ENCODE data around the gene SPRED3. TPM values are rescaled to one million over a fixed set of nuclear protein-coding genes. Genes with fewer than 3 reads are reported as not detected.

Gene SPRED3
- total and polyA plus RNA-seq, 2 experiments from 2014 or later, result 2.3 to 4.0 TPM

DNA sequence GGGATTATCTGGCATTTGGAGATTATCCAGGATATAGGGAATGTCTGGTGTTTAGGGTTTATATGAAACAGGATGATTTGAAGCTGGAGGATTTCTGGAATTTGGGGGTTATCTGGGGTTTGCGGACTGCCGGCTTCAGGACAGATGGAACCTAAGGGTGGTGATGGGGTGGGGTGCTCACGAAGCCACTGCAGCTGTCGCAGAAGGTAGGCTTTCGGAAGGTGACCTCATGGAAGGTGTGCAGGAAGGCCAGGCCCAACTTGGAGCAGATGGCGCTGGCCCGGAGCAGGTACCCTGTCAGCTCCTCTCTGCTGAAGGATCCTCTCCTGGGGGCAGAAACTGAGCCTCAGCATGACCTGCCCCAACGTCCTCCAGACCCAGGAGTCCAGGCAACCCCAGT lies 24.0 kb downstream of the SPRED3 start:
- TF ChIP-seq, protein P1, sequence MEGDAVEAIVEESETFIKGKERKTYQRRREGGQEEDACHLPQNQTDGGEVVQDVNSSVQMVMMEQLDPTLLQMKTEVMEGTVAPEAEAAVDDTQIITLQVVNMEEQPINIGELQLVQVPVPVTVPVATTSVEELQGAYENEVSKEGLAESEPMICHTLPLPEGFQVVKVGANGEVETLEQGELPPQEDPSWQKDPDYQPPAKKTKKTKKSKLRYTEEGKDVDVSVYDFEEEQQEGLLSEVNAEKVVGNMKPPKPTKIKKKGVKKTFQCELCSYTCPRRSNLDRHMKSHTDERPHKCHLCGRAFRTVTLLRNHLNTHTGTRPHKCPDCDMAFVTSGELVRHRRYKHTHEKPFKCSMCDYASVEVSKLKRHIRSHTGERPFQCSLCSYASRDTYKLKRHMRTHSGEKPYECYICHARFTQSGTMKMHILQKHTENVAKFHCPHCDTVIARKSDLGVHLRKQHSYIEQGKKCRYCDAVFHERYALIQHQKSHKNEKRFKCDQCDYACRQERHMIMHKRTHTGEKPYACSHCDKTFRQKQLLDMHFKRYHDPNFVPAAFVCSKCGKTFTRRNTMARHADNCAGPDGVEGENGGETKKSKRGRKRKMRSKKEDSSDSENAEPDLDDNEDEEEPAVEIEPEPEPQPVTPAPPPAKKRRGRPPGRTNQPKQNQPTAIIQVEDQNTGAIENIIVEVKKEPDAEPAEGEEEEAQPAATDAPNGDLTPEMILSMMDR (IDR thresholded peaks at IDR 0.05; ENCODE audit: poor library complexity), result no peak
- TF ChIP-seq EZH2 (IDR thresholded peaks at IDR 0.05; ENCODE audit: borderline replicate concordance) (no peak), EZH2phosphoT487 (IDR thresholded peaks at IDR 0.05; ENCODE audit: low read depth, severe bottlenecking, unreplicated experiment) (no peak)
- no peaks in the 10 kb centered on the region for H3K9me2 ChIP-seq (replicated peaks; ENCODE audit: insufficient read depth)
- 91% methylated on average over 8 of the region's 8 CpGs for WGBS (ENCODE audit: low lambda C conversion rate, missing lambda C conversion rate)
- no peak for DNase-seq (ENCODE audit: low spot score)
- no peak overlapping the region for H3K4me3 ChIP-seq
- H3K79me2 ChIP-seq, result no peaks in the 10 kb centered on the region
- H3K27me3 ChIP-seq, result no peaks in the 10 kb centered on the region
- H4K20me1 ChIP-seq (ENCODE audit: insufficient read depth, poor library complexity, severe bottlenecking), result no peaks in the 10 kb centered on the region
- no peaks in the 10 kb centered on the region for H3K36me3 ChIP-seq (replicated peaks; ENCODE audit: insufficient read depth, low read depth)
- no peak overlapping the region for H3K27ac ChIP-seq
- no peaks in the 10 kb centered on the region for H3K9me3 ChIP-seq (ENCODE audit: low read depth)
- no peak overlapping the region for H2AFZ ChIP-seq
- H3K4me2 ChIP-seq, result no peak overlapping the region
- H3K4me1 ChIP-seq (ENCODE audit: insufficient read depth), result no peaks in the 10 kb centered on the region

DNA sequence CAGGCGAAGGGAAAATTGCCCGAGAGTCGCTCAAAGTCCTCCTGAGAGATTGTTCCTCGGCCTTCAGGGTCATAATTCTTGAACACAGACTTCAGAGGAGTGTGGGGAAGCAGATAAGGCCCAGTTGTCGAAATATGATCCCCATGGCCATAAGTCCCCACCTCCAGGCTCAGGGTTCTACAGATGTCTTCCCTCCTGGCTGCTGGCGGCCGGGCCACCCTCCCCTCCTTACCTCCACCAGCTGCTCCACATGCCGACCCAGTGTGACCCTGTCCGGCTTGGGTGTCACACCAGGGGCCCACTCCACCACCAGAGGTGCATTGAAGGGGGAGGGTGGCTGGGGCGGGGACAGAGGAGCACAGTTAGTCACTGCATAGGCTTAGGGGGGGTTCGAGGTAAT lies 24.5 kb downstream of the SPRED3 start:
- H3K4me1 ChIP-seq (ENCODE audit: insufficient read depth), result peaks cover 2% of the 10 kb centered on the region
- H3K9me3 ChIP-seq (ENCODE audit: low read depth), result no peaks in the 10 kb centered on the region
- H3K4me3 ChIP-seq, result no peak overlapping the region
- no peak overlapping the region for H2AFZ ChIP-seq
- no peaks in the 10 kb centered on the region for H3K27me3 ChIP-seq
- TF ChIP-seq, protein P1 (IDR thresholded peaks at IDR 0.05; ENCODE audit: poor library complexity), result no peak
- TF ChIP-seq EZH2 (IDR thresholded peaks at IDR 0.05; ENCODE audit: borderline replicate concordance), result no peak
- no peak for TF ChIP-seq EZH2phosphoT487 (IDR thresholded peaks at IDR 0.05; ENCODE audit: low read depth, severe bottlenecking, unreplicated experiment)
- no peaks in the 10 kb centered on the region for H3K9me2 ChIP-seq (replicated peaks; ENCODE audit: insufficient read depth)
- WGBS (ENCODE audit: low lambda C conversion rate, missing lambda C conversion rate), result 69% methylated on average over 10 of the region's 11 CpGs
- no peaks in the 10 kb centered on the region for H4K20me1 ChIP-seq (ENCODE audit: insufficient read depth, poor library complexity, severe bottlenecking)
- H3K36me3 ChIP-seq (replicated peaks; ENCODE audit: insufficient read depth, low read depth), result no peaks in the 10 kb centered on the region
- no peak for DNase-seq (ENCODE audit: low spot score)
- H3K79me2 ChIP-seq, result no peaks in the 10 kb centered on the region
- H3K4me2 ChIP-seq, result no peak overlapping the region
- no peak overlapping the region for H3K27ac ChIP-seq

DNA sequence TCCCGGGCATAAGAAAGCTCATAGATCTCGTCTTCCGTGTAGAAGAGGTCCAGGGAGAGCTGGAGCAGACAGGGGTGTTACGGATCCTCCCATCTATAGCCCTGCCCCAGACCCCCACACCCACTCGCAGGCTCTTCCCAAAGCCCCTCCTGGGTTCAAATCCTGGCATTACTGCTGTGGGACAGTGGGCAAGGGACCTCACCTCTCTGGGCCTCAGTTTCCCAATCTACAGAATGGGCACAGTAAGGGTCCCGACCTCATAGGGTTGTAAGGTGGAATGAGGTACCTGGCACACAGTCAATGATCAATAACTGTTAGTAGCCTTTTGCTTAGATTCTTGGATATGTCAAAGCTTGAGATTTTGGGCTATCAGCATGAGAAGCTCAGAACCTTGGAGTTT lies 24.9 kb downstream of the SPRED3 start:
- no peaks in the 10 kb centered on the region for H3K9me3 ChIP-seq (ENCODE audit: low read depth)
- H3K79me2 ChIP-seq, result no peaks in the 10 kb centered on the region
- H4K20me1 ChIP-seq (ENCODE audit: insufficient read depth, poor library complexity, severe bottlenecking), result no peaks in the 10 kb centered on the region
- H2AFZ ChIP-seq, result no peak overlapping the region
- no peaks in the 10 kb centered on the region for H3K27me3 ChIP-seq
- H3K4me2 ChIP-seq, result no peak overlapping the region
- H3K36me3 ChIP-seq (replicated peaks; ENCODE audit: insufficient read depth, low read depth), result no peaks in the 10 kb centered on the region
- no peak for DNase-seq (ENCODE audit: low spot score)
- no peak overlapping the region for H3K27ac ChIP-seq
- H3K4me3 ChIP-seq, result no peak overlapping the region
- over 99% methylated on average over 6 of the region's 6 CpGs for WGBS (ENCODE audit: low lambda C conversion rate, missing lambda C conversion rate)
- H3K9me2 ChIP-seq (replicated peaks; ENCODE audit: insufficient read depth), result no peaks in the 10 kb centered on the region
- no peak for TF ChIP-seq EZH2 (IDR thresholded peaks at IDR 0.05; ENCODE audit: borderline replicate concordance)
- TF ChIP-seq EZH2phosphoT487 (IDR thresholded peaks at IDR 0.05; ENCODE audit: low read depth, severe bottlenecking, unreplicated experiment), result no peak
- TF ChIP-seq, protein P1 (IDR thresholded peaks at IDR 0.05; ENCODE audit: poor library complexity), result no peak
- peaks cover 7% of the 10 kb centered on the region for H3K4me1 ChIP-seq (ENCODE audit: insufficient read depth)

DNA sequence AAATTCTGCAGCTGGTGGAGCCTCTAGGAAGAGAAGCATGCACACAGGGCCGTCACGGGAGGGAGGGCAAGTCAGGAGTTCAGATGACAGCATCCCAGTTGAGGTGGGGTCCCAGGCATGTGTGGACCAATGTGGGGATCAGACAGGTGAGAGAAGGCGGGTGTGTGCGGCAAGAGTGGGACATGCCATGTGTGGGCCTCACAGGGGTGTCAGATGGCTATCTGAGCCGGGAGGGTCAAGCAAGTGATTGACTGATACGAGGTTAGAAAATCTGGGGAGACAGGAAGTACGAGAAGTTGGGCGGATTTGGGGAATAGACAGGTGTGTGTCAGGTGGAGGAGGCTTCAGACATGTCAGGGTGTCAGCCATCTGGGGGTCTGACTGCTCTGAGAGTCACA lies 28.6 kb downstream of the SPRED3 start:
- TF ChIP-seq, protein P1 (IDR thresholded peaks at IDR 0.05; ENCODE audit: poor library complexity), result no peak
- TF ChIP-seq EZH2 (IDR thresholded peaks at IDR 0.05; ENCODE audit: borderline replicate concordance), result no peak
- no peak for TF ChIP-seq EZH2phosphoT487 (IDR thresholded peaks at IDR 0.05; ENCODE audit: low read depth, severe bottlenecking, unreplicated experiment)

More for the DNA sequence above, 28.6 kb downstream of the SPRED3 start:
- Histone ChIP-seq H4K20me1 (ENCODE audit: insufficient read depth, poor library complexity, severe bottlenecking) (no peaks in the 10 kb centered on the region), H3K4me3 (no peak overlapping the region), H3K9me2 (replicated peaks; ENCODE audit: insufficient read depth) (no peaks in the 10 kb centered on the region), H3K4me2 (peak overlapping the region; percentile 91), H3K36me3 (replicated peaks; ENCODE audit: insufficient read depth, low read depth) (no peaks in the 10 kb centered on the region), H3K79me2 (no peaks in the 10 kb centered on the region), H3K9me3 (ENCODE audit: low read depth) (no peaks in the 10 kb centered on the region), H3K27me3 (no peaks in the 10 kb centered on the region), H2AFZ (no peak overlapping the region), H3K27ac (no peak overlapping the region), H3K4me1 (ENCODE audit: insufficient read depth) (peaks cover 8% of the 10 kb centered on the region)
- 89% methylated on average over 8 of the region's 8 CpGs for WGBS (ENCODE audit: low lambda C conversion rate, missing lambda C conversion rate)
- DNase-seq (ENCODE audit: low spot score), result no peak

All from hepatocyte (in vitro differentiated cells).